GM21723 (cell line): Measurements from ENCODE around the gene RFTN1.

Experiments used
- ATAC-seq: cut with Tn5 transposase; IDR thresholded peaks from one replicate; pipeline ENCODE4 v1.9.1; 2021; ENCODE audit warnings: mild to moderate bottlenecking, moderate library complexity; ENCODE audit not compliant: unreplicated experiment

Gene RFTN1

DNA sequence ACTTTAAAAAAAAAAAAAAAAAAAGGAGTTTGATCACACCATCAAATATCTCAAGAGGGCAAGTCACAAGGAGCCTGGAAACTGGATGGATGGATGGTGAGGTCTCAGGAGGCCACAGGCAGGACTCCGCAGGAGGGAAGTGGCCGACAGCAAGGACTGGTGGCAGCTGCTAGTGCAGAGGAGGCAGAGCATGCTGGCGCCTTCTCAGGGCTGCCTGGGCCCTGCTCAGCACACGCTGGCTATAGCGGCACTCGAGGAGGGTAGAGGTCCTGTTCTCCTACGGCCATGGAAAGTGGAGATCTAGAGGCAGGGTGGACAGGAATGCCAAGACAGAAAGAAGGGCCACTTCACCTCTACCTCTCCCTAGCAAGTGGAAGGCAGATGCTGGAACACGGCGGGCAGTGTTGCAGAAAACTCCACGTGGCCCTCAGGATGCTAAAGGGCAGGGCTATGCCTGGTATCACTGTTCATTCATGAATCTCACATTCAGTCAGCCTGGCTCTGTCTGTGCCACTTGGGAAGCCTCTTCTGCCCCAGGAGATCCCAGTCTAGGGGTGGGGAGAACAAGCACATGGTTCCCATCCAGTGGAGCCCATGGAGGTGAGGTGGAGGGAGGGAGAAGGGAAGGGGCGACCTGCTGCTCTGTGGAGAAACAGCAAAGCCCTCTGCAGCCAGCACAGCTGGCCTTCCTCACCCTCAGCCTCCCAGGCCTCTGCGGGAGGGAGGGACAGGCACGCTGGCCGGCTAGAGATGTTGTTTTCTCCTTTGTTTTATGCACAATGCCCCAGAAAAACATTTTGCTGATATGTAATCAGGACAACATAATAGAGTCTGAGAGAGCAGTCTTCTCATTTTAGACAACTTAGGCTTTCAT lies 177.5 kb downstream of the RFTN1 start:
- ATAC-seq, result no peak

DNA sequence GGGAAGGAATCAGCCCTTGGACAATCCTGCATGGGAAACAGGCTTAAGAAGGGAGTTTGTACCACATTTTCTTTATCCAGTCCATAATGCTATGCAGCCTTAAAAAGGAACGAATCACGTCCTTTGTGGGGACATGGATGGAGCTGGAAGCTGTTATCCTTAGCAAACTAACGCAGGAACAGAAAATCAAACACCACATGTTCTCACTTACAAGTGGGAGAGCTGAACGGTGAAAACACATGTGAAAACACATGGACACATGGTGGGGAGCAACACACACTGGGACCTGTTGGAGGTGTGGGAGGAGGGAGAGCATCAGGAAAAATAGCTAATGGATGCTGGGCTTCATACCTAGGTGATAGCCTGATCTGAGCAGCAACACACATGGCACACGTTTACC lies 178.2 kb downstream of the RFTN1 start:
- no peak for ATAC-seq

DNA sequence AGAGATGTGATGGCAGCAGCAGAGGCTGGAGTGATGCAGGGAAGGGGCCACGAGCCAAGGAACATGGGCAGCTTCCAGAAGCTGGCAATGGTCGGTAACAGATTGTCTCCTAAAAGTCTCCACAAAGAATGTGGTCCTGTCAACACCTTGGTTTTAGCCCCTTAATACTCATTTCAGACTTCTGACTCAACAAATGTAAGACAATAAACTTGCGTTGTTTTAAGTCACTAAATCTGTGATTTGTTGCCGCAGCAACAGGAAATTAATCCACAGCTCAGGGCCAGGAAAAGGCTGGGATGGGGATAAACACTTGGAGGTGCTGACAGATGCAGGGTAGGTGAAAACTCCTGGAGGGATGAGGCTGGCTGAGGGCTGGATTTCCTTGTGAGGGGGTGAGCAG lies 178.6 kb downstream of the RFTN1 start:
- ATAC-seq, result no peak

- ATAC-seq, result no peak
These were observed 180.5 kb downstream of the RFTN1 start for GRCh38 chr3:16332904-16333426.

DNA sequence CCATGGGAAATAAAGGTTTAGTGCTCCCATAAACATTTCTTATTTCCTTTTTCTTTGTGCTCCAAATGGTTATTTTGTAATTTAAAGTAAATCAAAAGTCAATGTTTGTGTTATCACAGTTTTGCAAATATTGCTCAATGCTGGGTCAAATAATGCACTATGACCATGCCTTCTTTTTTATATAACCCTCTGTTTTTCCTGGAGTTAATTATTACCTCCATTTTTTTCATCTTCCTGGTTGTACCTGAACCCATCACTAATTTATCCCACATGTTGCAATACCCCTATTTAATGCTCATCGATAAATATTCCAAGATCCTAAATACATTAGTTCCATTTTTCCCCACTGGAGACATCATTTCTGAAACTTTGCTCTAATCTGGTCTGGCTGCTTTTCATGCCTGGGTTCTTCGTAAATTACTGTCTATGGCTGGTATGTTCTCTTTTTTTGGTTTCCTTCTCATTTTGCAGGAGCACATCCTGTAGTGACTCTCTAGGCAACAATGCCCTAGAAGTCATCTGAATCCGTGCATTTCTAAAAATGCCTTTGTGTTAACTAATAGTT lies 182.1 kb downstream of the RFTN1 start:
- no peak for ATAC-seq

DNA sequence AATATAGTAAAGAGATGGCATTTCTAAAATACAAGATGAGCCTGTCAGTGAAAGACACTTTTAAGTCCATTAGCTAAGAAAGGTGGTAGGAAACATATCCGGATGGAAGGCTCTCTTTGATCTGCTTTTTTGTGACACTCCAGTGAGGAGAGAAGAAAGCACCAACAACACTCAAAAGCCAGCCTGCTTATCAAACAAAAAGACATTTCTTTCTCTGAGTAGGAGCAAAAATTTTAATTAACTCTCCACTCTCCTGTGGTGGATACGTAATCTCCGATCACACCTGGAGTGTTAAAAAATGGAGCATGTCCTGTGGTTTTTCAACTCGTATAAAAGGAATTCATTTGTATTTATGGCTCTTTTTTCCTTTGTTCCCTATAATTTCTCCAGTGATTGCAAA lies 183.1 kb downstream of the RFTN1 start:
- ATAC-seq, result no peak

GRCh38 chr3:16329826-16330129 lies 183.7 kb downstream of the RFTN1 start:
- no peak for ATAC-seq

DNA sequence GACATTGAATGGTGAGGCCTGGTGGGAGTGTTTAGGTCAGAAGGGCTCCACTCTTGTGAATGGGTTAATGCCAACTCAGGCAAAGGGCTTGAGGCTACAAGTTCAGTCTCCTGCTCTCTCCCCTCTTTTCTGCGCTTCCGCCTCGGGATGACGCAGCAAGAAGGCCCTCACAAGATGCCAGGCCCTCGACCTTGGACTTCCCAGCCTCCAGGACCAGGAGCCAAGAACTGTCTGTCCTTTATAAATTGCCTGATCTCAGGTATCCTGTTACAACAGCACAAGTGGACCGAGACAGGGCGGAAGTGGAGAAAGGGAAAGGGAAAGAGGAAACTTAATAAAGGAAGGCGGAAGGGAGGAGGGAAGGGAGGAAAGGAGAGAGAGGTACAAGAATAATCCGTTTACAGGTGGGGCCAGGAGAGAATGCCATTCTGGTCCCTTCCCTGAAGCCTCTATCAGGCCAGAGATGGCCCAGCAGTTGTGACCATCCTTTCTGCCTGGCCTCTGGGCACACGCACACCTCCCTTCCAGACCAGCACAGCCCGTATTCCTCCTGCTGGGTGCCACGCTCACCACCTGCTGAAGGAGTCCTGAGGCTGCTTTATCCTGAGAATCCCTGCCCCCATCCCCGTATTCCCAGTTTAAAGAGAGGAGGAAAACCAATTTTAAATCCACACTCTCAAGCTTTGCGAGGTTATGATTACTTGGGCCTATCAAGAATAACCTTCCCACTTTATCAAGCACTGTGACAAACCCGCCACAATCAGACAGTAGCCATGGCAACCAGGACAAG lies 184.3 kb downstream of the RFTN1 start:
- no peak for ATAC-seq

DNA sequence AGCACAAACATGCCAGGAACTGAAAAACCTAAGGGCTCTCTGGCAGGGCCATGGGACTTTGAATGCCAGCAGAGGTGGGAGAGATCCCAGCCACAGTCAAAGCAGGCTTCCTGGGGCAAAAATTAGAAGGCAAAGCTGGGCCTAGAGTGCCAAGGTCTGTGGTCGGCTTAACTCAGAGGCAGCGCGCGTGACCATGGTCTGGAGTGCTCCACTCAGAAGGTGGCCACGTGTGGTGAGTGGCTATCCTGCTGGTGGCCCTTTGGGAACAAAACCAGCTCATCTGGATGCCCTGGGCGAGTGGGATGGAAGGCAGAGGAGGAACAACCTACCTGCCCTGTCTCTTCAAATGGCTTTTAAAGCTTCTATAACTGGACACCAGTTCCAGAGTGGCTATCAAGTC lies 185.4 kb downstream of the RFTN1 start:
- no peak for ATAC-seq

GRCh38 chr3:16326724-16327349 lies 186.7 kb downstream of the RFTN1 start:
- no peak for ATAC-seq

GRCh38 chr3:16325850-16326249 lies 187.6 kb downstream of the RFTN1 start:
- ATAC-seq, result no peak

DNA sequence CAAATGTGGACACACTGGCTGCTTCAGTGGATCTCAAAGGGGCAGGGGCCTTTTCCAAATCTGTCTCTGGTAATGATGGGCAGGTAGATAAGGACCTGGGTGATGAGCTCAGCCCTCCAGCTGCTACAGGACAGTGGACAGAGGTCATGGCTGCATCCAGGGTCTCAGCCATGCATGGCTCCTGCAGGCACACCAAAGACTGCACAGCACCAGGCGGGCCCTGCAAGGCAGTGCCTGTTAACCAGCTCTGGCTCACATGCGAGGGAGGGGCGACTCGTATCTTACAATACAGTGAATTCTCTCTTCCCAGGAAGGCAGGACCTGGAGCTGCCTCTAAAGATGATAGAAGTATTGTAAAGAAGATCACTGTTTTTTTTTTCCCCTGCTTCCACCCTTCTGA lies 189.8 kb downstream of the RFTN1 start:
- ATAC-seq, result no peak

DNA sequence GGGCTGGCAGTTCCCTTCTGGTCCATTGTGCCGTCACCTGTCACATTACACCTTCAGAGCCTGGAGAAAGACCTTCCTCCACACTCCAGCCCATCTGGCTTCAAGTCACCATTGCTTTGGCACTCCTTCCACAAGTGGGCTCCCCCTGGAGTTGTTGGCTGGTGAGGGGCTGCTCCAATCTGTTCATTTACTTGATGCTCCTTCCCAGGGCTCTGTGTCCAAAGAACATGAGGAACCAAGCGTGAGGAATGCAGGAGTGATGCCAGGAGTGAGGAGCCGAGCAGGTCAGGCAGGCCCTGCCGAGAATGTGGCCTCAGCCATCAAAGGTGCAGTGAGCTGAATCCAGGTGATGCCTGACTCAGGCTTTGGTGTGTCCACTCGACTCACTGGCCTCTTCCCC lies 191.3 kb downstream of the RFTN1 start:
- no peak for ATAC-seq

DNA sequence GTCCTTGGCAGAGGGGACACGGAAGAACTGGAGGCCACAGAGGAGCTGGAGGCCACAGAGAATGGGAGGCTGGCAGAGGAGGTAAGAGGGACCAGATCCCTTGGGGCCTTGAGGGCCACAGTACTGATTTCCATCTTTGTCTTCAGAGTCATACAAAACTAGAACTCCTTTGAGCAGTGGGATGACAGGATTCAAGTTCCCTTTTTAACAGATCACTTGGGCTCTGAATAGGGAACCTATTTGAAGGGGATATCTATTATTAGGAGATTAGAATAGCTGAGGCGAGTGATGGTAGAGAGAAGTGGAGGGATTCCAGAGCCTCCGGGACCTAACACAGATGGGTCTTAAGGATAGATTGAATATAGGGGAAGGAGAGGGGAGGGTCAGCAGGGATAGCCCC lies 192.8 kb downstream of the RFTN1 start:
- ATAC-seq, result no peak

DNA sequence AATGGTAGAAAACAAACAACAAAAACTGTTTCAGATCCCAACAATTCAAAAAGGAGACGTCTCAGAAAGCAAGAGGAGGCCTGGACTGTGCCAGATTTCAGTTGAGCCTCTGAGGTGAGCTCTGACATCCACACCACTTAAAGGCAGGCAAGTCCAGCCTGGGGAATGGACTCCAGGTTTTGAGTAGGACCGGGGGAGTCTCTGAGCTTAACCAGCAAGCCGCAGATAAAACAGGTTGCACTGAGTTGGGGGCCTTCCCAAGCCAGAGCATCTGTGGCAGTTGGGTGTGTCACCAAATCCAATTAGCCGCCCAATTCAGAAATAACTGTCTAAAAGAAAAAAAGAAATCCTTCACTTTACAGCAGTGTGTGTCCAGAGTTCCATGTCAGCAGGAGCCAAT lies 193.8 kb downstream of the RFTN1 start:
- no peak for ATAC-seq

GRCh38 chr3:16319307-16319706 lies 194.2 kb downstream of the RFTN1 start:
- ATAC-seq, result no peak

GRCh38 chr3:16318176-16318575 lies 195.3 kb downstream of the RFTN1 start:
- no peak for ATAC-seq

DNA sequence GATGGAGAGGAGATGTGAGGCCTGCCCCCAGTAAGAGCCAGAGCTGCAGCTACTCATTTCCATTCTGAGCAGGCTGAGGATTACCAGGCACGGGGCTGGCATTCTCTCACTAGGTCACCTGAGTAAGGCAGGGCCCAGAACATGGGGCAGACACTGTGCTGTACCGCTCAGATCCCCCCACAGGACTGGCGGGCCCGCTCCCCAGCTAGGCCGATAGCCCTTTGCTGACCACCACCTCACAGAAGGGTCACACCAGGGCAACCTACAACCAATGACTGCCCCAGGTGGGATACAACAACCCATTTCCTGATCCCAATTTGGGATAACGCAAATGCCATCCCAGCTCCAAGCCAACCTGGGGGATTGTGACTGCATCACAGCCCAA lies 195.9 kb downstream of the RFTN1 start:
- ATAC-seq, result no peak

DNA sequence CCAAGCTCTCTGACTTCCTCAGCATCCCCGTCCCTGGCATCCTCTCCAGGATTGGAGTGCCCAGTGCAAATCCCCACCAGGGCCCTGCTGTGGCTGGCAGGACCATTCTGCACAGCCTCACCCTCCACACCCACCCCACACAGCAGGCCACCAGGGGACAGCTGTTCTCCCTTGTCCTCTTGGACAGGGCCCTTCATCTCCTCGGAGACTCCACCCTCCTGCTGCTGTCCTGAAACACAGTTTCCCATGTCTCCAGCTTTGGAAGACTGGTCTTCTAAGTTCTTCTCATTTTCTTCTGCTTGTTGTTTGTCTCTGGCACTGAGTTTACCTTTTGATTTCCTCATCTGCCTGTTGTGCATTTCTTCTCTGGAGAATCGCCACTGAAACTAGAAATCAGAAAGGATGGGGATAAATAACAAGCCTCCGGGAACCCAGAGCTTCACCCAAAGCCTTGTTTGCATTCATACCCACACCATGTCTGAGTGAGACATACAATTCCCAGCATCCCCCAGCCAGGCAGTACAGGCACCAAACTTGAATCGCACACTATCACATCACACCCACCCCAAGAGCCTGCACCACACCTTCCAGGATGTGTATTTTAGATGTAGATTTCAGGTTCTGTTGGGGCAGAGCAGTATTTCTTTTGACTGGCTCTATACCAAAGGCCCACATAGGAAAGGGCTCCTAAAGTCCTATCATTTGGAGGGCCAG lies 196.5 kb downstream of the RFTN1 start:
- no peak for ATAC-seq

- no peak for ATAC-seq
These were observed 197.1 kb downstream of the RFTN1 start for GRCh38 chr3:16316396-16316795.

DNA sequence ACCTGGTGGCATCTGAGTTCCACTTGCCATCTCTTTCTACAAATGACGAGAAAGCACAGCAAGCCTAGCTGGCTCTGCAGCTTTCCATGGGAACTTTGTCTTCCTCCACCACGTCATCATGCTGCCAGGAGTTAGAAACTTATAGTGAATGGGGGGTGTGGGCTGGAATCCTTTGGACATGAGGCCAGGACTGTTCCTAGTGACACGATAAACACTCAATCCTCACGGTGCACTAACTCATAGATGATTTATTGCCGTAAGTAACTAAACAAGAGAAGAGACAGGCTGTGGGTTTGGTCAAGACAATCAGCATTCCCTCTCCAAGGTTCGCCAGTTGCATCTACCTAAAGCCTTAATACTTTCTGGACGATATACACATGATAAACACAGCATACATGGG lies 197.9 kb downstream of the RFTN1 start:
- no peak for ATAC-seq
